ENCODE data around the gene SPATS2.

- no peak for TF ChIP-seq CTCF (IDR thresholded peaks at IDR 0.05; ENCODE audit: insufficient read depth, low read length, poor library complexity, severe bottlenecking)
- TF ChIP-seq EZH2phosphoT487 (conservative IDR thresholded peaks at IDR 0.05; ENCODE audit: low read length), result no peak
Measured at GRCh38 chr12:49537231-49537751, 170.0 kb downstream of the SPATS2 start.

All from SU-DHL-6 (cell line).